Naive thymus-derived CD4-positive, alpha-beta T cell (primary cell): ENCODE measurements around the gene ARRDC3. TPM values are rescaled to one million over a fixed set of nuclear protein-coding genes. Genes with fewer than 3 reads are reported as not detected.

Experiments
- ATAC-seq: fragments of 150-1000 bp; cut with Tn5 transposase; 2 replicates; pipeline ENCODE4 v1.10.0; 2021; ENCODE audit warnings: mild to moderate bottlenecking, moderate library complexity
- CTCF ChIA-PET: fragments of 350-600 bp; sonication (Branson Sonifier 250); formaldehyde crosslinking; loops from one replicate; lab custom pipeline; 2021; ENCODE audit warnings: antibody characterized with exemption; lab: Charles Lee
- POLR2A ChIA-PET: fragments of 350-600 bp; sonication (Branson Sonifier 250); formaldehyde crosslinking; loops from one replicate; lab custom pipeline; 2021; ENCODE audit warnings: antibody characterized with exemption, inconsistent platforms; lab: Charles Lee
- DNase-seq, 9 donors: peaks; one replicate each; pipeline versions ENCODE4 v3.0.0 to v3.0.0-alpha.2; 2020 to 2022; ENCODE audit warnings: mixed read lengths in 1 of 9
- H3K27ac ChIP-seq: one replicate; pipeline ENCODE4 v1.7.0; 2013; ENCODE audit warnings: mild to moderate bottlenecking, low read depth, low read length, moderate library complexity
- H3K27me3 ChIP-seq, 2 donors: one replicate each; pipeline ENCODE4 v1.7.0; 2013; ENCODE audit warnings: low read length in 2 of 2, mild to moderate bottlenecking in 2 of 2, moderate library complexity in 2 of 2; ENCODE audit not compliant: control insufficient read depth in 2 of 2, insufficient read depth in 2 of 2
- H3K36me3 ChIP-seq, 3 experiments: 1 replicate in 2 of 3; 2 replicates in 1 of 3; pipeline ENCODE4 v1.7.0; 2013; ENCODE audit warnings: low read length in 3 of 3, mild to moderate bottlenecking in 3 of 3, moderate library complexity in 1 of 3; ENCODE audit not compliant: insufficient read depth in 3 of 3, control insufficient read depth in 2 of 3
- H3K4me1 ChIP-seq, 2 donors: one replicate each; pipeline ENCODE4 v1.7.0; 2013; ENCODE audit warnings: low read length in 2 of 2, mild to moderate bottlenecking in 2 of 2, moderate library complexity in 1 of 2; ENCODE audit not compliant: control insufficient read depth in 2 of 2, insufficient read depth in 2 of 2
- H3K4me3 ChIP-seq: 2 replicates; pipeline ENCODE4 v1.7.0; 2013; ENCODE audit warnings: mild to moderate bottlenecking, low read length
- H3K9me3 ChIP-seq, 3 experiments: 1 replicate in 2 of 3; 2 replicates in 1 of 3; pipeline ENCODE4 v1.7.0; 2013; ENCODE audit warnings: low read length in 3 of 3; ENCODE audit not compliant: control insufficient read depth in 2 of 3
- H3K27ac Mint-ChIP-seq, 9 donors: one replicate each; pipeline ENCODE4 v1.8.0; 2020 to 2022; ENCODE audit warnings: mixed read lengths in 9 of 9, mild to moderate bottlenecking in 8 of 9, moderate library complexity in 5 of 9, inconsistent platforms in 2 of 9
- H3K27me3 Mint-ChIP-seq, 5 donors: one replicate each; pipeline ENCODE4 v1.8.0; 2021 to 2022; ENCODE audit warnings: mixed read lengths in 5 of 5, mild to moderate bottlenecking in 1 of 5
- H3K36me3 Mint-ChIP-seq, 5 donors: one replicate each; pipeline ENCODE4 v1.8.0; 2020 to 2022; ENCODE audit warnings: mixed read lengths in 5 of 5, mild to moderate bottlenecking in 3 of 5, inconsistent platforms in 1 of 5
- H3K4me1 Mint-ChIP-seq, 7 donors: one replicate each; pipeline ENCODE4 v1.8.0; 2020 to 2022; ENCODE audit warnings: mixed read lengths in 7 of 7, mild to moderate bottlenecking in 3 of 7, inconsistent platforms in 1 of 7
- H3K4me3 Mint-ChIP-seq, 10 donors: one replicate each; pipeline ENCODE4 v1.8.0; 2020 to 2022; ENCODE audit warnings: mild to moderate bottlenecking in 10 of 10, mixed read lengths in 10 of 10, moderate library complexity in 6 of 10, inconsistent platforms in 2 of 10
- H3K9me3 Mint-ChIP-seq, 11 donors: one replicate each; pipeline ENCODE4 v1.8.0; 2020 to 2022; ENCODE audit warnings: mixed read lengths in 11 of 11, mild to moderate bottlenecking in 4 of 11, inconsistent platforms in 1 of 11, moderate library complexity in 1 of 11
- intact Hi-C, 2 donors: fragments of 100-400 bp; cut with micrococcal nuclease; formaldehyde crosslinking; loops; one replicate each; pipeline ENCODE4 v1.15.1; 2023
- polyA plus RNA-seq, 2 donors: library from polyadenylated mRNA; unstranded; fragments of 300-500 nt; fragmentation: Illumina TruSeq; gene quantifications; one replicate each; pipeline ENCODE4 v1.2.3, GENCODE V29; 2021
- total RNA-seq, 6 experiments: library from RNA in 5 of 6; stranded (reverse) in 5 of 6; gene quantifications; 1 replicate in 5 of 6; 2 replicates in 1 of 6; pipeline ENCODE4 v1.2.3 and lab custom pipeline; 2021 to 2026

Gene ARRDC3
- total and polyA plus RNA-seq, 7 experiments from 2014 or later: 29.8 to 256 (median 168) TPM

- no peaks in the 10 kb centered on the region for H3K9me3 ChIP-seq
- peak overlapping the region in 4 of 9 donors; percentile 22 to 66 (median 38) for H3K27ac Mint-ChIP-seq
- no peaks in the 10 kb centered on the region for H3K9me3 Mint-ChIP-seq
- H3K27ac ChIP-seq: no peak overlapping the region
- CTCF ChIA-PET: no interaction called here
- H3K27me3 Mint-ChIP-seq: no peaks in the 10 kb centered on the region
- peaks cover 8 to 50% (median 40%) of the 10 kb centered on the region in 5 donors for H3K36me3 Mint-ChIP-seq
- POLR2A ChIA-PET: interaction anchor here (1.0 to 7.5 kb wide), 4 partner anchors 9 to 14 kb away, joined by 3 to 82 read pairs (median 18); partner anchors contain the start of gene ARRDC3
- H3K4me3 Mint-ChIP-seq: no peak overlapping the region
- intact Hi-C loops: no loop called here
- no peak overlapping the region for H3K4me3 ChIP-seq
- no peaks in the 10 kb centered on the region for H3K27me3 ChIP-seq
- H3K36me3 ChIP-seq: peaks cover 30 to 57% (median 43%) of the 10 kb centered on the region in 3 experiments
- peaks cover 0 to 55% (median 44%) of the 10 kb centered on the region in 7 donors for H3K4me1 Mint-ChIP-seq
- no peak for ATAC-seq
- no peak for DNase-seq
- peaks cover 0 to 26% of the 10 kb centered on the region in 2 donors for H3K4me1 ChIP-seq
Measured at GRCh38 chr5:91369480-91369879, 13.6 kb downstream of the ARRDC3 start.

- Mint-ChIP-seq H3K36me3 (peaks cover 8 to 41% (median 33%) of the 10 kb centered on the region in 5 donors), H3K27me3 (no peaks in the 10 kb centered on the region), H3K4me3 (peak overlapping the region in 1 of 10 donors; percentile 4), H3K9me3 (no peaks in the 10 kb centered on the region), H3K4me1 (peaks cover 0 to 42% (median 34%) of the 10 kb centered on the region in 7 donors), H3K27ac (peak overlapping the region in 7 of 9 donors; percentile 10 to 87 (median 49))
- Histone ChIP-seq H3K36me3 (peaks cover 18 to 44% (median 38%) of the 10 kb centered on the region in 3 experiments), H3K27ac (no peak overlapping the region), H3K4me1 (peaks cover 0 to 19% of the 10 kb centered on the region in 2 donors), H3K27me3 (no peaks in the 10 kb centered on the region), H3K9me3 (no peaks in the 10 kb centered on the region), H3K4me3 (no peak overlapping the region)
- no peak for DNase-seq
- intact Hi-C loops: no loop called here
- POLR2A ChIA-PET: interaction anchor here (1.6 to 3.5 kb wide), 3 partner anchors 11 to 16 kb away, joined by 4 to 27 read pairs (median 19); partner anchors contain the start of gene ARRDC3
- CTCF ChIA-PET: interaction anchor here (1.7 kb wide), 1 partner anchor 142 kb away, joined by 7 read pairs; no protein-coding TSS in a partner anchor
- ATAC-seq: no peak
Measured at GRCh38 chr5:91367908-91368648, 15.0 kb downstream of the ARRDC3 start.

GRCh38 chr5:91367344-91367743 lies 15.8 kb downstream of the ARRDC3 start:
- Histone ChIP-seq H3K36me3 (peaks cover 13 to 40% (median 33%) of the 10 kb centered on the region in 3 experiments), H3K27ac (no peak overlapping the region), H3K4me3 (no peak overlapping the region), H3K4me1 (peaks cover 0 to 12% of the 10 kb centered on the region in 2 donors), H3K27me3 (no peaks in the 10 kb centered on the region), H3K9me3 (no peaks in the 10 kb centered on the region)
- Mint-ChIP-seq H3K9me3 (peaks cover 0 to 3% (median 0%) of the 10 kb centered on the region in 11 donors), H3K27me3 (peaks cover 0 to 3% (median 0%) of the 10 kb centered on the region in 5 donors), H3K4me3 (no peak overlapping the region), H3K4me1 (peaks cover 0 to 36% (median 27%) of the 10 kb centered on the region in 7 donors), H3K36me3 (peaks cover 4 to 36% (median 33%) of the 10 kb centered on the region in 5 donors), H3K27ac (peak overlapping the region in 5 of 9 donors; percentile 12 to 54 (median 28))
- ChIA-PET CTCF (interaction anchor here (0.5 to 1.7 kb wide), 3 partner anchors 17 to 141 kb away, joined by 3 to 7 read pairs (median 3); no protein-coding TSS in a partner anchor), POLR2A (interaction anchor here (2.1 to 3.5 kb wide), 3 partner anchors 11 to 16 kb away, joined by 8 to 27 read pairs (median 19); partner anchors contain the start of gene ARRDC3)
- ATAC-seq (peak; percentile 34), DNase-seq (no peak)
- intact Hi-C loops: no loop called here

GRCh38 chr5:91366551-91366950 lies 16.6 kb downstream of the ARRDC3 start:
- H3K4me3 ChIP-seq: no peak overlapping the region
- Mint-ChIP-seq H3K27ac (peak overlapping the region in 3 of 9 donors; percentile 20 to 25 (median 23)), H3K27me3 (peaks cover 0 to 3% (median 0%) of the 10 kb centered on the region in 5 donors), H3K4me1 (peaks cover under 1 to 32% (median 23%) of the 10 kb centered on the region in 7 donors), H3K4me3 (no peak overlapping the region), H3K36me3 (peaks cover 5 to 34% (median 30%) of the 10 kb centered on the region in 5 donors), H3K9me3 (peaks cover 0 to 8% (median 3%) of the 10 kb centered on the region in 11 donors)
- peaks cover 7 to 38% (median 25%) of the 10 kb centered on the region in 3 experiments for H3K36me3 ChIP-seq
- ChIA-PET POLR2A (interaction anchor here (0.9 to 3.5 kb wide), 4 partner anchors 9 to 17 kb away, joined by 4 to 27 read pairs (median 14); partner anchors contain the start of gene ARRDC3), CTCF (interaction anchor here (0.5 to 1.7 kb wide), 3 partner anchors 38 to 140 kb away, joined by 3 to 7 read pairs (median 3); no protein-coding TSS in a partner anchor)
- H3K9me3 ChIP-seq: no peaks in the 10 kb centered on the region
- ATAC-seq: no peak
- intact Hi-C loops: no loop called here
- DNase-seq: no peak
- peaks cover 1 to 6% of the 10 kb centered on the region in 2 donors for H3K4me1 ChIP-seq
- no peak overlapping the region for H3K27ac ChIP-seq
- no peaks in the 10 kb centered on the region for H3K27me3 ChIP-seq

- Histone ChIP-seq H3K4me3 (no peak overlapping the region), H3K9me3 (peaks cover 0 to 4% (median 0%) of the 10 kb centered on the region in 3 experiments), H3K4me1 (peaks cover 0 to 3% of the 10 kb centered on the region in 2 donors), H3K27me3 (no peaks in the 10 kb centered on the region), H3K27ac (no peak overlapping the region), H3K36me3 (peaks cover 7 to 27% (median 15%) of the 10 kb centered on the region in 3 experiments)
- ChIA-PET POLR2A (interaction anchor here (0.6 to 3.5 kb wide), 3 partner anchors 12 to 18 kb away, joined by 5 to 27 read pairs (median 8); partner anchors contain the start of gene ARRDC3), CTCF (interaction anchor here (0.6 kb wide), 1 partner anchor 86 kb away, joined by 3 read pairs; no protein-coding TSS in a partner anchor)
- ATAC-seq: no peak
- H3K4me1 Mint-ChIP-seq: peaks cover 4 to 27% (median 22%) of the 10 kb centered on the region in 7 donors
- peaks cover 4 to 19% (median 9%) of the 10 kb centered on the region in 11 donors for H3K9me3 Mint-ChIP-seq
- DNase-seq: no peak
- H3K27ac Mint-ChIP-seq: no peak overlapping the region
- intact Hi-C loops: no loop called here
- H3K27me3 Mint-ChIP-seq: peaks cover 0 to 3% (median 0%) of the 10 kb centered on the region in 5 donors
- no peak overlapping the region for H3K4me3 Mint-ChIP-seq
- peaks cover 9 to 32% (median 30%) of the 10 kb centered on the region in 5 donors for H3K36me3 Mint-ChIP-seq
Measured at GRCh38 chr5:91365498-91365897, 17.6 kb downstream of the ARRDC3 start.

GRCh38 chr5:91362935-91363334 lies 20.2 kb downstream of the ARRDC3 start:
- H3K4me3 Mint-ChIP-seq: no peak overlapping the region
- Histone ChIP-seq H3K4me1 (peaks cover 0 to 3% of the 10 kb centered on the region in 2 donors), H3K4me3 (no peak overlapping the region), H3K27ac (no peak overlapping the region), H3K36me3 (peaks cover 0 to 7% (median 0%) of the 10 kb centered on the region in 3 experiments), H3K9me3 (peaks cover 0 to 4% (median 0%) of the 10 kb centered on the region in 3 experiments), H3K27me3 (no peaks in the 10 kb centered on the region)
- CTCF ChIA-PET: interaction anchor here (1.0 kb wide), 1 partner anchor 34 kb away, joined by 4 read pairs; no protein-coding TSS in a partner anchor
- intact Hi-C loops: no loop called here
- POLR2A ChIA-PET: interaction anchor here (0.9 to 1.8 kb wide), 7 partner anchors 8 to 50 kb away, joined by 3 to 8 read pairs (median 4); partner anchors contain the start of gene ARRDC3
- H3K4me1 Mint-ChIP-seq: peaks cover 4 to 11% (median 9%) of the 10 kb centered on the region in 7 donors
- H3K36me3 Mint-ChIP-seq: peaks cover 9 to 17% (median 13%) of the 10 kb centered on the region in 5 donors
- no peak overlapping the region for H3K27ac Mint-ChIP-seq
- peaks cover 0 to 9% (median 0%) of the 10 kb centered on the region in 5 donors for H3K27me3 Mint-ChIP-seq
- peaks cover 4 to 19% (median 9%) of the 10 kb centered on the region in 11 donors for H3K9me3 Mint-ChIP-seq
- DNase-seq (no peak), ATAC-seq (no peak)
